GM21825 (cell line): ENCODE results near the gene CACNA1A.
"Not testable (repeated sequence)": the region's sequence is repeated elsewhere in the genome, so short reads cannot be mapped to it uniquely, and the experiment has no call there.

ENCODE experiments used
- ATAC-seq: cut with Tn5 transposase; IDR thresholded peaks from one replicate; pipeline ENCODE4 v1.9.1; 2021; ENCODE audit warnings: mild to moderate bottlenecking, moderate library complexity; ENCODE audit not compliant: unreplicated experiment

Gene CACNA1A

DNA sequence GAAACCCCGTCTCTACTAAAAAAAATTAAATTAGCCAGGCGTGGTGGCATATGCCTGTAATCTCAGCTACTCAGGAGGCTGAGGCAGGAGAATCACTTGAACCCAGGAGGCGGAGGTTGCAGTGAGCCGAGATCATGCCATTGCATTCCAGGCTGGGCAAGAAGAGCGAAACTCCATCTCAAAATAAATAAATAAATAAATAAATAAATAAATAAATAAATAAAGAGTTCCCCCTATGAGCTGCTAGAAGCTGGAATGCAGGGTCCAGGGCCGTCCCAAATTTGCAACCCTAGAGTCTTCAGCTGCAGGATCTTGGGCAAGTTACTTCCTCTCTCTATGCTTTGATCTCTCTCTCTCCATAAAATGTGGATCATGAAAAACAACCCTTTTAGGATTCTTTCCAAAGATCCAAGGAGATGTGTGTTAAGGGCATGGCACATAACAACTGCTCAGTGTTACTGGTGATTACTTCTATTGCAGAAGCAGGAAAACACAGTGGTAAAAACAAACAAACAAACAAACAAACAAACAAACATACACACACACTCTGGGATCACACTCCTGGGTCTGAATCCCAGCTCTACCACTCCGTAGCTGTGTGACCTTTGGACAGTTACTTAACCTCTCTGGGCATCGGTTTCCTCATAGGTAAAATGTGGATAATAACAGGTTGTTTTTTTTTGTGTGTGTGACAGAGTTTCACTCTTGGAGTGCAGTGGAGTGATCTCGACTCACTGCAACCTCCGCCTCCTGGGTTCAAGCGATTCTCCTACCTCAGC is 78.8 kb downstream of the CACNA1A start:
- ATAC-seq, result no peak

GRCh38 chr19:13425875-13426274 is 80.4 kb downstream of the CACNA1A start:
- ATAC-seq, result not testable (repeated sequence)

DNA sequence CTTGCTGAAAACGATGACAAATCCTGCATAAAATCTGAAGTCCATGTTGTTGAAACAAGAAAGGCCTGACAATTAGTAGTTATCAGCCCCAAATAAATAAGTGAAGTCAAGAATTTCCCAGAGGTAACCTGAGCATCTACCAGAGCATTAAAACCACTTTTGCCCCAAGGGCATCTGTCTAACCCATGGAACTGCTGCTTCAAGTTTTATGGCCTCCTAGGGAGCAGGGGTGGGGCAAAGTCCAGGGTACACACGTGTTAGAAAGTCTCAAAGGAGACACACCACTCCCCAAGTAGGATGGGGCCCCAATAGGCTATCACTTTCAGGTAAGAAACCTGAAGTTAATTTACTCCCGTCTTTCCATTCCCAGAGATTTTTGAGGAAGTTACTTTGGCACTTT is 81.1 kb downstream of the CACNA1A start:
- no peak for ATAC-seq

DNA sequence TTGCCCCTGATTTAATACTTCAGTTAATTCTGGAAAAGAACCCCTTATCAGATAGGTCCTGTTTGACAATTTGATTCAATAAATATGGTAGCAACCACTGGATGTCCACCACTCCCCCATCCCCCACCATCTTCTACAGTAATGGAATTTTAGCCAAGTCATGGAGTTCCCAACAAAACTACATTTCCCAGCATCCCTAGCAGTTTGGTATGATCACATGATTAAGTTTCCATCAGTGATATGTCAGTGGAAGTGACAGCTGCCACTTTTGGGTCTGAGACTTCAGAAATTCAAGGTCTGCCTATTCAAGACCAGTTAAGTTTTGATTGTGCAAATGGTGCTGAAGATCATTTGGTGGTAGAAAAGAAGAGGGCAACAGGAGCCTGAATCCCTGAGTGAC is 85.5 kb downstream of the CACNA1A start:
- ATAC-seq, result no peak

DNA sequence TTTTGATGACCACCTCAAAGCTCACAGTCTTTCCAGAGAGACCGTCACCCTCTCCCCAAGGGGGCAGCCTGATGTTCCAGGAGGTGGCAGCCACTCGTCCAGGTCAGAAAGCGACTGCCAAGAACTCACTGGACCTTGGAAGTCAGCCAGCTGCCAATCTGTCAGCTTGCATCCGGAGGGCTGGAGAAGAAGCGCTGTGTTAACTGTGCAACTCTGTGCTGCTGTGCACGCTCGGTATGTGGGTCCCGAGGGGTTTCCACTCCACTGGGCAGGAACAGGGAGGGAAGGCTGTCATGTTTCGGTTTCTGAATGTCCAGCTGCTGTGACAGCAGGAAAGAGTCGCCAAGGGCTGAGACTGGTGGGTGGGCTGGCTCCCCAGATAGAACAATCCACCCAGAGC is 89.2 kb downstream of the CACNA1A start:
- no peak for ATAC-seq

DNA sequence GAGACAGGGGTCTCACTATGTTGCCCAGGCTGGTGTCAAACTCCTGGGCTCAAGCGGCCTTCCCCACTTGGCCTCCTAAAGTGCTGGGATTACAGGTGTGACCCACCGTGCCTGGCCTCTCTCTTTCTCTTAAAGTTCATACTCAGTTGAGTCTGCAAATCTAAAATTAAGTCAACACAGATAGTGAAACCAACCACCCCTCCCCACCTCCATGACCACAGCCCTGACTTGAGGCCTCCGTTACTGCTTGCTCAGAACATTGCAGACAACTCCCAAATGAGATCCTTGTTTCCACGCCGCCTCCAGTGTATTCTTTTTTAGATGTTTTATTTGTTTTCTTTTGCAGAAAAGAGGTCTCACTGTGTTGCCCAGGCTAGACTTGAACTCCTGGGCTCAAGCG is 94.4 kb downstream of the CACNA1A start:
- ATAC-seq, result no peak

DNA sequence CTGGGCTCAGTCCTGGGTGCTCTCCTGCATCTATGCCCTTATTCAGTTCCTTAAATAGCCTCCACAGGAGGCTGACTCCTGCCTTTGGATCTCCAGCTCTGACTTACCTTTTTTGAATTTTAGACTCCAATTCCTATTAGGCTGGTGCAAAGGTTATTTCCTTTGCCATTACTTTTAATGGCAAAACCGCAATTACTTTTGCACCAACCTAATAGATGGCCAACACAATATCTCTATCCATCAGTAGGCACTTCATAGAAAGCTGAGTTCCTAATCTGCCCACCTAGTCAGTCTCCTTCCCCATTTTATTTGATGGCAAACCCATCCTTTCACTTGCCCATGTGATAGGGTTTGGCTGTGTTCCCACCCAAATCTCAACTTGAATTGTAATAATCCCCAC is 95.3 kb downstream of the CACNA1A start:
- no peak for ATAC-seq

- ATAC-seq, result no peak
Measured at GRCh38 chr19:13408889-13409518, 97.3 kb downstream of the CACNA1A start.

DNA sequence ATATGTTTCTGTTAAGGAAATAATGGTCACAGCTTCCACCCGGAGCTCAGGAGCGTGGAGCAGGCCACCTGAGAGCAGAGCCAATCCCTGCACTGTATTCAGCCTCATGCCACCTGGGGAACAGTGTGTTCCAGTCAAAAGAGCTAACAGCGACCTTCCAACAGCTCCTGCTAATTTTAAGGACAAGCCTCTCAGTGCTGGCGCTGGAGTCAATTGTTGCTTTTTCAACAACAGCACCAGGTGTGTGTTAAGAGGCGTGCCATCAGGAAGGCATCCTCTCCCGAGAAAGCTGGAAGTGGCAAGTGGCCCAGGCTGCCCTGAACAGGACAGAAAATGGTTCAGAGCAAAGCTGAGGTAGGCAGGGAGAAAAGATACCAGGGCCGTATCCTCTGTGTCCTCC is 102.0 kb downstream of the CACNA1A start:
- no peak for ATAC-seq

- no peak for ATAC-seq
Measured at GRCh38 chr19:13401388-13401787, 104.9 kb downstream of the CACNA1A start.

GRCh38 chr19:13400296-13400695 is 106.0 kb downstream of the CACNA1A start:
- ATAC-seq, result no peak

DNA sequence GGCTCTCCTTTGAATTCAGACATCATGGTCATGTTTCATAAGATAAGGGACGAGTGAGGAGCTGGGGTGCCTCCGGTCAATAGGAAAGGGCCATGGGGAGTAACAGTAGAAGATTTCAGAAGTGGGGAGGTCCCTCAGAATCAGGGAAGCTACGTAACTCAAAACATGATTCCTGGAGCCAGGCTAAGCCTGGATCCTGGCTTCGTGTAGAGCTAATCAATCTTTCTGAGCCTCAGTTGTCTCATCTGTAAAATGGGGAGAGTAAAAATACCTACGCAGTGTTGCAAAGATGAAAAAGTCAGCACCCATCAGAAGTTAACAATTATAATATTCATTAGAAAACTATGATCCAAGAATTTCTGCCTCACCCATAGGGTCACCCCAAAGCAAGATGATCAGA is 106.5 kb downstream of the CACNA1A start:
- no peak for ATAC-seq

GRCh38 chr19:13398780-13399726 is 107.2 kb downstream of the CACNA1A start:
- no peak for ATAC-seq

DNA sequence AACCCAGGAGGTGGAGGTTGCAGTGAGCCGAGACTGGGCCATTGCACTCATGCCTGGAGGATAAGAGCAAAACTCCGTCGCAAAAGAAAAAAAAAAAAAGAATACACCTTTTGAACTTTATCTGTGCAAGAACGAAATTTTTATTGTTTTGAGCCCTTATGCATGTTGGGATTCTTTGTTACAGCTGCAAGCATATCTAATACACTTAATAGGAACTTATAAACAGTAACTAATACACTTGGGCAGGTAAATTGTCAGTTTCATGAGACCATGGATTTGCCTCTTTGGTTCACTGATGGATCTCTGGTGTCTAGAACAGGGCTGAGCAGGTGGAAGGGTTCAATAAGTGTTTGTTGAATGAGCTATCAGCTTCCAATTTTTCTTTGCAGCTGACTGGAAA is 108.1 kb downstream of the CACNA1A start:
- ATAC-seq, result no peak

- ATAC-seq, result no peak
Measured at GRCh38 chr19:13396250-13397080, 109.8 kb downstream of the CACNA1A start.

- no peak for ATAC-seq
Measured at GRCh38 chr19:13382633-13382938, 123.7 kb downstream of the CACNA1A start.

DNA sequence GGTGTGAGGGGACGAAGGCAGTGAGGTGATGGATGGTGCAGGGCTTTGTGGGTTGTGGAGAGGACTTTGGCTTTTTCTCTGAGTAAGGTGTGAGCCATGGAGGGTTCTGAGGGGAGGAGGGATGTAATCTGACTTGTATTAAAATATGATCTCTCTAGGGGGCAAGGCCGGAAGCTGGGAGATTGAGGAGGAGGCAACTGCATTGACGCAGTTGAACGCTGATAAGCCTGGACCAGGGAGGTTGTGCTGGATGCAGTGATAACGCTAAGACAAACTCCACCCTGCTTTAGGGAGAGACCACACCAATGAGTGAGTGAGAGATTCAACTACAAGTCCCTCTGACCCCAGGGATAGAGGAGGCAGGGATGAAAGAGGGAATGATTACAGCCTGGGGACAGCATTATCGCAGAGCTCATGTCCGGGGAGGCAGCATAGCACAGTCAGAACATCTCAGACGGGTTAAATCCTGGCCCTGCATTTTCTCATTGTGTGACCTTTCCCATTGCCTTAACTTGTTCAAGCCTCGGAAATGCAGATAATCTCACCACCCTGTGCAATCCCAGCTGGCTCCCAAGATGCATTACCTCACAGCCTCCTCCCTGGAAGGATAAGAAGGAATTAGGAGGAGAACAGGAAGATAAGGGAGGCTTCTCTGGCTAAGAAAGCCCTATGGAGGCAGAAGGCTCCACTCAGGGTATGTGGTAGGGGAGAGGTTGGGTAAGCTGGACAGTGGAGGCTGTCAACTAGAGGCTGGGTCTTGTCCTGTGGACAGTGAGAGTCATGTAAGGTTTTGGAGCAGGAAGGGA is 124.2 kb downstream of the CACNA1A start:
- no peak for ATAC-seq

DNA sequence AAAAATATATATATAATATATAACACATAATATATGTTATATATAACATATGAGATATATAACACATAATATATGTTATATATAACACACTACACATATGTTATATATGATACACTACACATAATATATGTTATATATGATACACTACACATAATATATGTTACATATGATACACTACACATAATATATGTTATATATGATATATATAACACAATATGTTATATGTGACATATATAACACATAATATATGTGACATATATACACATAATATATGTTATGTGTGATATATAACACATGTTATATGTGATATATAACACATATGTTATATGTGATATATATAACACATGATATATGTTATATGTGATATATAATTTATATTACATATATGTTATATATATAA is 129.7 kb downstream of the CACNA1A start:
- no peak for ATAC-seq

DNA sequence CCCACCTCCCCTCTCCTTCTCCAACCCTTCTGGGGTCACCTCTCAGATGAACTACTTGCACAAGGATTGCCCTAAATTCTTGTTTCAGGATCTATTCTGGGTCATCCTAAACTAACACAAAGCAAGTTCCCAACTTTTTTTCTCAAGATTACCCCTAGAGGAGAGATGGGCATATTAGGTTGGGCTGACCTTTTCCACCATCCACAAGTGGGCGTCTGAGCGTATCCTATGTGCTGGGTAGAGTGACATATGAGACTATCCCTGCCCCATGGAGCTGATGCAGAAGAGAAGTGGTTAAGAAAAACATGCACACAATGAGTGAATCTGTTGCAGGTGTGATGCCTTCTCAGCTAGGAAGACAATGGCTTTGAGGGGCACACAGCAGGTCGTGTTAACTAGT is 132.7 kb downstream of the CACNA1A start:
- no peak for ATAC-seq

DNA sequence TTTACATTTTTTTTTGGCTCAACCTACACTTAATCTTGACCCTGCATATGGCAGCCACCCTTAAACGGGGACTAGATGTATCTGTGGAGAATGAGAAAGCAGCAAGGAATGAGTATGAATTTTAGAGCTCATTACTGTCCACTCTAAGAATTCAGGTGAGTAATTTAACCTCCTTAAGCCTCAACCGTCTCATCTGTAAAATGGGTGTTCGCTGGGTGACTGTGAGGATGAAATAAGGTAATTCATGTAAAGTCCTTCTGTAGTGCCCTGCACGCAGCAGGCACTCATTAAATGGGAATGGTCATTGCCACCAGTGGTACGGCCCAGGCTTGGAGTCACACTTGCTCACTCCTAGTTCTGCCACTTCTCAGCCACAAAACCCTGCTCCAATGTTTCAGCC is 135.3 kb downstream of the CACNA1A start:
- no peak for ATAC-seq
